Islet precursor cell (in vitro differentiated cells): Measurements from ENCODE around the gene HDDC3.
"Not testable (repeated sequence)": the region's sequence is repeated elsewhere in the genome, so short reads cannot be mapped to it uniquely, and the experiment has no call there.

Experiments used
- DNase-seq: peaks from one replicate; pipeline ENCODE4 v3.0.0-alpha.2; 2018

The HDDC3 gene

DNA sequence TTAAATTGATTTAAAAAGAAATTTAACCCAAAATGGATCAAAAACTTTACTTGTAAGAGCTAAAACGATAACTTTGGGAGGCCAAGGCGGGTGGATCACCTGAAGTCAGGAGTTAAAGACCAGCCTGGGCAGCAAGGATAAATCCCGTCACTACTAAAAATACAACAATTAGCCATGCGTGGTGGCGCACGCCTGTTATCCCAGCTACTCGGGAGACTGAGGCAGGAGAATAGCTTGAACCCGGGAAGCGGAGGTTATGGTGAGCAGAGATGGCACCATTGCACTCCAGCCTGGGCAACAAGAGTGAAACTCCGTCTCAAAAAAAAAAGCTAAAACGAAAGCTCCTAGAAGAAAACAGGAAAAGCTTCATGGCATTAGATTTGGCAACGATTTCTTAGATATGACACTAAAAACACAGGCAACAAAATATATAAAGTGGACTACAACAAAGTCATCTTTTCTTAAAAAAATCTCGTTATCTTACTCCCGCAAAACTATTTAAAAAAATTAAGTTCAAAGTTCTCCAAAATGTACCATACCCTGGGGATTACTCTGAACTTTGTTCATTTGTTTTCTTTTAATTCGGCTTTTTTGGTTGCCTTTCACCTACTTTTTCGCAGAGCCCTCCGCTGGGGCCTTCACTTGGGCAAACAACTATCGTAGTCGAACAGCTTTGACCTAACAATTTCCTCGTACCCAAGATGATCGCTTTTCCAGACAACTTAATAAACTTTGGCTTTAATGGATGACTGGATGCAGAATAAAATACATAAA is 2.9 kb downstream of the HDDC3 start:
- no peak for DNase-seq

DNA sequence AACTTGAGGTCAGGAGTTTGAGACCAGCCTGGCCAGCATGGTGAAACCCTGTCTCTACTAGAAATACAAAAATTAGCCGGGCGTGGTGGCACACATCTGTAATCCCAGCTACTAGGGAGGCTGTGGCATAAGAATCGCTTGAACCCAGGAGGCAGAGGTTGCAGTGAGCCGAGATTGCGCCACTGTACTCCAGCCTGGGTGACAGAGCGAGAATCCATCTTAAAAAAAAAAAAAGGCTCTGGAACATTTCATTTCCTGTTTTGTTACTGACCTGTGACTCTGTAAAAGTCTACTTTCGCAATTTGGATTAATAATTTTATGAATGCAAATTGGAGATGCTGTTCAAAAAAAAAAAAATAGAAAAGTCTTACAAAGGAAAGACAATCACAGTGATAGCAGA is 4.2 kb downstream of the HDDC3 start:
- not testable (repeated sequence) for DNase-seq

DNA sequence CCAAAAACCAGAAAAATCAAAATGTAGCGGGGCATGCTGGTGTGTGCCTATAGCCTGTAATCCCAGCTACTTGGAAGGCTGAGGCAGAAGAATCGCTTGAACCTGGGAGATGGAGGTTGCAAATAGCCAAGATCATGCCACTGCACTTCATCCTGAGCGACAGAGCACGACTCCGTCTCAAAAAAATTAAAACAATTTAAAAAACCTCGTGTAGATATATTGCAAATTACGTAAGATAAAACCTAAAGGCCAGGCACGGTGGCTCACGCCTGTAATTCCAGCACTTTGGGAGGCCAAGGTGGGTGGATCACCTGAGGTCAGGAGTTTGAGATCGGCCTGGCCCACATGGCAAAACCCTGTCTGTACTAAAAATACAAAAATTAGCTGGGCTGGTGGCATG is 5.6 kb downstream of the HDDC3 start:
- DNase-seq, result not testable (repeated sequence)

DNA sequence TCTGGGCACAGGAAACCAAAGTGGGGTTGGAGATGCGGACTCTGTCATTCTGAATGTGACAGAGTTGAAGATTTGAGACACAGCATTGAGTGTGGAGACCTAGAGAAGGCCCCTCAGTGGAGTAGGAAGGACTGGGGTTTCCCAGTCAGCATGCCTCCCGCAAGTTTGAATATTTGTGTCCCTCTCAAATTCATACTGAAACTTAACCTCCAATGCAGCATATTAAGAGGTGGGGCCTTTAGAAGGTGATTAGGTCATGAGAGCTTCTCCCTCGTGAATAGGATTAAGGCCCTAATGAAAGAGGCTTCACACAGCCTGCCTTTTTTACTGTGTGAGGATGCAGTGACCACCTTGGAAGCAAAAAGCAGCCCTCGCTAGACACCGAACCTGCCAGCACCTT is 8.0 kb downstream of the HDDC3 start:
- DNase-seq, result no peak

DNA sequence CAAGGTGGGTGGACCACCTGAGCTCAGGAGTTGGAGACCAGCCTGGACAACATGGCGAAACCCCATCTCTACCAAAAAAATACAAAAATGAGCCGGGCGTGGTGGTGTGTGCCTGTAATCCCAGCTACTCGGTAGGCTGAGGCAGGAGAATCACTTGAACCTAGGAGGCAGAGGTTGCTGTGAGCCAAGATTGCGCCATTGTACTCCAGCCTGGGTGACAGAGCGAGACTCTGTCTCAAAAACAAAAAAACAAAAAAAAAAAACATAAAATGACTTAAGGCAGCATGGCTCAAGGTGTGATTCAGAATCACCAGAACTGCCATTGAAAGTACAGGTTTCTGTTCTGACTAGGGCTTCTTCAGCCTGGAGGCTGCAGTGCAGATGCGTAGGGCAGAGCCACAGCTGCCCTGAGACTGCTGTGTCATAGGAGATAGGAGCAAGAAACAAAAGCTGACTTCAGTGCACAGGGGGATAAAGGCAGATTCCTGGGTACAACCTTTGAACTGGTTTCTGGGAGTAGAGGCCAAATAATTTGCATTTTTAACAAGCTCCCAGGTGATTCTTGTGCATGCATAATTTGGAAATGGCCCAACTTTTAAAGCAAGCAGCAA is 9.5 kb downstream of the HDDC3 start:
- not testable (repeated sequence) for DNase-seq

DNA sequence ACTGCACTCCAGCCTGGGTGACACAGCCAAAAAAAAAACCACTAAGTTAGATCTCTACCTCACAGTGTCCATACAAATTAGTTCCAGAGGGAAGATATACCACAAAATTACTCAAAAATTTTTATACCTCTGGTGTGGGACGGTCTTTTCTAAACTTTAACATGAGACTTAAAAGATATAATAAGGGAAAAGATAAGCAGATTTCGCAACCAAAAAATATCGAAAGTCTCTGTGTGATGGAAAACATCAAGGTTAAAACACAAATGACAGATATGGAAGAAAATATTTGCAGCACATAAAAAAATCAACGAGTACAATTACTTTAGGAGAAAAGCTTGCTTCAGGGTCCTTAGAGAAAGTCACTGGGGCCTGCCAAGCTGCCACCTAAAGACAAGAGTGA is 10.5 kb downstream of the HDDC3 start:
- DNase-seq, result no peak

DNA sequence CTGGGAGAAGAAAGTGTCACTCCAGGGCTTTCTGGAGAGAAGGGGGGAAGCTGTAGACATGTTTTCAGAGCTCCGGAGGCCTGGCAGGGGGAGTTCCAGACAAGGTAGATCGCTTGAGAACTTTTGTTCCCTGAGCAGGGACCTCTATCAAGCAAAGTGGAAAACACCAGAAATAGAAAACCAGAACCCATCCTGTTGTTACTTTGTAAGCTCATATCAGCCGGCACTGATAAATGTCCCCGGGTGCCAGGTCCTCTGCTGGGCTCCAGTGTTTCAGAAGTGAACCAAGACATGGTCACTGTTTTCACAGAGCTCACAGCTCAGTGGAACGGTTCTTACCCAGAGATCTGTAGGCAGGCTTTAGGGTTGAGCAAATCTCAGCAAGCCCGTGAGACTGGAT is 13.5 kb downstream of the HDDC3 start:
- no peak for DNase-seq

DNA sequence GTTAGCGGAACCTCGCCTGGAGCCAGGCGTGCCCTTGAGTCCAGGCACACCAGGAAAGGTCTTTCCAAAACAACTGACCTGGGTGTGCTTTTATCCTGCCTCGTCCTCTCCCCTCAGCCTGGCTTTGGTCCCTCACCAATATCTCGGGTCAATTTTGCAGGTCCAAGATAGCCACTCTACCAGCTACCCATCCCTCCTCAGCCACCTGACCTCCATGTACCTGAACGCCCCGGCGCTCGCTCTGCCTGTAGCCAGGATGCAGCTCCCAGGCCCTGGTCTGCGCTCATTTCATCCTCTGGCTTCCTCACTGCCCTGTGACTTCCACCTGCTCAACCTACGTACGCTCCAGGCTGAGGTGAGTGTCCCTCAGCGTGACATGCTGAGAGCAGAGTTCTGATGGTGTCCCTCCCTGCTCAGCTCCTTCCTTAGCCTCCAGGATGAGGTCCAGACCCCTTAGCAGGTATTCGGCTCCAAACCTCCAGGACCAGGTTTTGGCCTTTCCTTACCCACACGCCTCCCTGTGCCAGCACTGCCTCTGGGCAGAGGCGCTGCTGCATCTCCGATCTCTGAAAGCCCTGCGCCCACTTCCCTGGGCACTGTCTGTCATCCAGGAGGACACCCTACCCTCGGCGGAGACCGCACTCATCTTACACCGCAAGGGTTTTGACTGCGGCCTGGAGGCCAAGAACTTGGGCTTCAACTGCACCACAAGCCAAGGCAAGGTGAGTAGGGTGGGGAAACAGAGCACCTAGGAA is 14.1 kb downstream of the HDDC3 start:
- DNase-seq, result no peak

DNA sequence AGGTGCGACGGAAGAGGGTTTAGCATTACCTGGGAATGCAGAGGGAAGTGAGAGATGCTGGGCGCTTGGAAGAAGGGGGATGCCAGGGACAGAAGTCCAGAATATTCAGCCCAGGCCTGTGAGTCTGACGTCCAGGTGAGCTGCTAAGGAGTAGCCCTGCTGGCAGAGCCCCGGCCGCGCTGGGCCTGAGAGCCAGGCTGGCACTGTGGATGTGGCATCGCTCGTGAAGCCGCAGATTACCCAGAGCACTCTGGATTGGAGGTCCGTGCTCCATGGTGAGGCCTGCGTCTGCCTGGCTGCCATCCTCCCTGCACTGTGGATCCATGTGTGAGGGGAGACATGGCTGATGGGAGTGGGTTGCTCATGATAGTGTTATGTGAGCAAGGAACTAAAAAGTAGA is 14.8 kb downstream of the HDDC3 start:
- no peak for DNase-seq

DNA sequence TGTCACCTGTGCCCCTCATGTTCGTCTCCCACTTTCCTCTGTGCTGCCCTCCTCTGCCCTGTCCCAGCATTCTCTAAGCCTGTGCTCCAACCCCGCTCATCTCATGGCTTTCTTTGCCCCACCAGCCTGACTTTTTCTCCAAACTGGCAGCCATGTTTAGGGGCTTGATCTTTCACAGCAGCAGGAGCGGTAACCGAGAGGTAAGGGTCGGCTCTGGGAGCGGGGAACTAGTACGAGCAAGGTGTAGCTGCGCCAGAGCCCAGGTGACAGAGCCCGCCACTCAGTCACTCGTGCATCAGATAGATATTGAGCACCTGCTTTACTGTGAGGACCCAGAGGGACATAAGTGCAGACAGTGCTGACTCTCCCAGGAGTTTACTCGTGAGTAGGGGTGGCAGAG is 15.9 kb downstream of the HDDC3 start:
- no peak for DNase-seq

DNA sequence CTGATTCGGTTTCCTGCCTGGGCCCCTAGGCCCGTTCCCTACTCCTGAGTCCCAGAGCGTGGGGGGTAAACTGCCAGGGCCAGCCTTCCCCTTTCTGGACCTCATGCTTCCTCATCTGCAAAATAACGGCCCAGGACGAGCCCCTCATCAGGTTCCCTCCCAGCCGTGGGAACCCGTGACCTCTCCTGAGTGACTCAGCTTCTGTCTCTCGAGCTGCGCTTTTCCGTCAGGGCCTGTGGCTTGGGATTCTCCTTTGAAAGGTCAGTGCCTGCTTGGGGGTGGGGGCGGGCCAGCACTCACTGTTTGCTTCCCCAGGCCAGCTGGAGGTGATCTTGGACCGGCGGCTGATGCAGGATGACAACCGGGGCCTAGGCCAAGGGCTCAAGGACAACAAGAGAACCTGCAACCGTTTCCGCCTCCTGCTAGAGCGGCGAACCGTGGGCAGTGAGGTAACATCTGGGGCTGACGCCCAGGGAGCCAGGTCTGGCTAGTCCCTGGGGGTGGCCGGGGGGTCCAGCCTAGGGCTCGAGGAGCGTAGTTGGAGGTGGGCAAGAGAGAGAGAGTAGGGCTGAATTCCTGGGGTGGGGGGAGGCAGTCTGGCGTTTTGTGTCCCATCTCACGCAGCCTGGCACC is 16.4 kb downstream of the HDDC3 start:
- DNase-seq, result peak; percentile 82

DNA sequence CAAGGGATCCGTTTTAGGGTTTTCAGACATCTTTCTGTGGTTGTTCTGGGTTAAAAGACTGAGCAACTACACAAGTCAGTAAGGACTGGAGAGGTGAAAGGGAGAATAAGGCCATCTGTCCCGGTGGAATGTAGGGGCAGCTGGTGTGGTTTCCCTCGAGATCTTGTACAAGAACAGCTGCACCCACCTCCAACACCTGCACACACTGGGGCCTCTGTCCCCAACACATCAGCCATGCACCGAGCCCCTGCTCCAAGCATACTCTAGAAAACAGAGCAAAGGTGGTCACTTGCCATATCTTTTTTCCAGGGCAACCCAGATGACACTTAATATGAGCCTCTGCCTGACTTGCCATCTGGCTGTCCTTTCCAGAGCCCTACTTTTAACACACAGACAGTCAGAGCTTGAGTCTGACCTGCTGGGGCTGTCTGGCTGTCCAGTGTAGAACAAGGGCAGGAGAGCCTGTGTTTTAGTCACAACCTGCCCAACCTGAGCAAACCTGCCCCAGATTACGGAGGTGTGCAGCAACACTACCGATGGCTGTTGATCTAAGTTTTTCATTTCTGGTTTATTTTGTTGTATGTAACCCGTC is 17.0 kb downstream of the HDDC3 start:
- DNase-seq, result no peak

DNA sequence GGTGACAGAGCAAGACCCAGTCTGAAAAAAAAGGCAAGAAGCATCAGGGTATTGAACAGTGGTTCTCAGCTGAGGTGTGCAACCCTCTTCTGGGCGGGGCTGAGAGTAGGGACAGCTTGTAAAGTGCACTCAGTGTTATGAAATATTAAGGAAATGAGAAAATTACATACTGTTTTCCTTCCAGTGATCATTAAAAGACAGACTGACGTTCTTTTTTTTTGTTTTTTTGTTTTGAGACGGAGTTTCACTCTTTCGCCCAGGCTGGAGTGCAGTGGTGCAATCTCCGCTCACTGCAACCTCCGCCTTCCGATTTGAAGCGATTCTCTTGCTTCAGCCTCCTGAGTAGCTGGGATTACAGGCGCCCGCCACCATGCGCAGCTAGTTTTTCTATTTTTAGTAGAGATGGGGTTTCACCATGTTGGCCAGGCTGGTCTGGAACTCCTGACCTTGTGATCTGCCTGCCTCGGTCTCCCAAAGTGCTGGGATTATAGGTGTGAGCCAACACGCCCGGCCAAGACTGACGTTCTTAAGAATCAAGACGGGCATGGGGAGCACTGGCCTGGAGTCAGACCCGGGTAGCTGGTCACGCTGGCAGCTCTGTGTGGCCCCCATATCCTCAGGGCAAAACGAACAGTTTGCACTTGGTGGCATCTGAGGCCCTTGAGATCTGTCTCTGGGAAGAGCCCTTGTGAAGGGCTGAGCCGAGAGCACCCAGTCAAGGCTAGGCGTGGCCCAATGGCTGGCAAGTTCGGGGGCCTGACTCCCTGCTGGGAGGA is 17.9 kb downstream of the HDDC3 start:
- DNase-seq, result no peak

DNA sequence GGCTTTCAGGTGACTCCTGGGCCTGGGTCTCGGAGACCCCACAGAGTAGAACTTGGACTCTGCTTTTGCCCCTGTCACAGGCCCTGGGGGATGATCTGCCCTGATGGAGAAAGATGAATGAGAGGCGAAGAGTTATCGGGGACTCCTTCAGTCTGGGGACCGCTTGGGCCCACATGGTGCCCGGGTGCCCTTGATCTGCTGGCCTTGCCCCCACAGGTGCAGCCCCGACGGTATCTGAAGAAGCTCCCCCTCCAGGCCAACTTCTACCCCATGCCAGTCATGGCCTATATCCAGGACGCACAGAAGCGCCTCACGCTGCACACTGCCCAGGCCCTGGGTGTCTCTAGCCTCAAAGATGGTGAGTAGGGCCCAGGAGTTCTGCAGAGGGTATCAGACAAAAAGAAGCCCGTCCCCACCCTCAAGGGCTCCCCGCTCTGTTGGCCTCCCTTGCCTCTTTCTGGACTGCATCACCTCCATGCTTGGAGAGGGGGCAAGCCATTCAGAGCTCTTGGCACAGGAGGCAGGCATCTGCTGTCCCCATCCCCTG is 18.9 kb downstream of the HDDC3 start:
- DNase-seq, result no peak

DNA sequence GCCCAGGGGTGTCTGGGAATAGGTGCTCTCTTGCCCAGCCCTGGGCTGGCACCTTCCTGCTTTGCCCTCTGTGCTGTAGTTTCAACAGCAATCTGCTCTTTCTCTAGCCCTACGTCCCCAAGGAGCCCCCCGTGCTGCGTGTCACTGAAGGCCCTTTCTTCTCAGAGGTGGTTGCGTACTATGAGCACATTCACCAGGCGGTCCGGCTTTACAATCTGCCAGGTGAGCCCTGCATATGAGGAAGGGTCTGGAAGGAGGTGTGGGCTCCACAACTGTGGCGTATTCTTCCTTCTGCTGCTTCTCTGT is 19.6 kb downstream of the HDDC3 start:
- DNase-seq, result no peak

DNA sequence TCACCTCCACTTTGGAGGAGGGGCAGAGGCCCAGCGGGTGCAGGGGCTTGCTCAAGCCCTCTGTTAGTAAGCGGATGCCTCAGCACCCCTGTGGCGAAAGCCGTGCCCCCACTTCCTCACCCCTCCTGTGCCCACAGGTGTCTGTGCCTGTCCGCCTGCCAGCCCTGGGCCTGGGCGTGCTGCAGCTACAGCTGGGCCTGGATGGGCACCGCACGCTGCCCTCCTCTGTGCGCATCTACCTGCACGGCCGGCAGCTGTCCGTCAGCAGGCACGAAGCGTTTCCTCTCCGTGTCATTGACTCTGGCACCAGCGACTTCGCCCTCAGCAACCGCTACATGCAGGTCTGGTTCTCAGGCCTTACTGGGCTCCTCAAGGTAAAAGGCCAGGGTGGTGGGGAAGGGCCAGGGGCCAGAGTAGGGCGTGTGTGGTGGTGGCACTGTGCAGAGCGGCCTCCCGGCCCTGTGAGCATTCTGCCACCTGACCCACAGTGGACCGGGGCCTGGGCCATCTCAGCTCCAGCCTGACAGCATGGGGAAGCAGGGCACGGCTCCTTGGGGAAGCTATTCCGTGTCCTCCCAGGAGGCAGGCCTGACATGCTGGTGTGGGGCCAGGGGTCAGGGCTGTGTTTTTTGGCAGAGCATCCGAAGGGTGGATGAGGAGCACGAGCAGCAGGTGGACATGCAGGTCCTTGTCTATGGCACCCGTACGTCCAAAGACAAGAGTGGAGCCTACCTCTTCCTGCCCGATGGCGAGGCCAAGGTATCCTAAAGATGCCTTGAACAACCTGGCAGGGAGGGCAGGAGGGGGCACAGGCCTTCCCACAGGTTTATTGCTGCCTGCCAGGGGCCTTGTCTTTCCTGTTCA is 20.2 kb downstream of the HDDC3 start:
- no peak for DNase-seq

DNA sequence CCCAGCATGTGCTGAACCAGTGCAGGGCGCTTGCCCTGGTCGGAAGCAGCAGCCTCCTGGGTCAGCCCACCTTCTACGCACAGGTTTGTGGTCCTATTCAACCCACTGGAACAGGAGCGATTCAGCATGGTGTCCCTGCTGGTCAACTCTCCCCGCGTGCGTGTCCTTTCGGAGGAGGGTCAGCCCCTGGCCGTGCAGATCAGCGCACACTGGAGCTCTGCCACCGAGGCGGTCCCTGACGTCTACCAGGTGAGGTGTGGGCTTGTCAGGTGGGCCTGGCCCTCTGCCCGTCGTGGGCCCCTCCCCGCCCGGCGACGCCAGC is 21.1 kb downstream of the HDDC3 start:
- DNase-seq, result no peak

DNA sequence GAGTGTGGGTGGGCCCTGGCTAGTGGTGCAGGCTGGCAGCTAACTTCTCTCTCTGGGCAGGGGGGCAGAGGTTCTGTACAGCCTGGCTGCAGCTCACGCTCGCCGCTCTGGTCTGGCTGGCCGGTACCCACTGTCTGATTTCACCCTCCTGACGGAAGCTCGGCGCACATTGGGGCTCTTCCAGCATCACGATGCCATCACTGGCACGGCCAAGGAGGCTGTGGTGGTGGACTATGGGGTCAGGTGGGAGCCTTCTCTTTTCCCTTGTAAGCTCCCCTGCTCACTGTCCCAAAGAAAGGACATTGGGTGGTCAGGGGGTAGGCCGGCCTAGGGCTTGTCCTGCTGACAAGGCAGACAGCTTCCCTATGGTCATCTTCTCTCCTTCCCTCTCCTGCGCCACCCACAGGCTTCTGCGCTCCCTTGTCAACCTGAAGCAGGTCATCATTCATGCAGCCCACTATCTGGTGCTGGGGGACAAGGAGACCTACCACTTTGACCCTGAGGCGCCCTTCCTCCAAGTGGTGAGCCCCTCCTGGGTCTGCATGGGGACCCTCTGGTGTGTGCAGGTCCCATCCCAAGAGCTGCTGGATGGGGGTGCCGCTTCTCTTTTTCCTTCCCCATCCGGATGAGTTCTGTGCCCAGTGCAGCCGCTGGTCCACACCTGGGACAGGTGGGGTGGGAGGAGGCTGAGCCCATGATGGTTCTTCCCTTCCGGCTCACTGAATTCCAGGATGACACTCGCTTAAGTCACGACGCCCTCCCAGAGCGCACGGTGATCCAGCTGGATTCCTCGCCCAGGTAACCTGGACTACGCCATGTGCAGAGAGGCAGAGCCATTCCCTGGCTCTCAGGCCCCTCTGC is 21.7 kb downstream of the HDDC3 start:
- DNase-seq, result no peak

DNA sequence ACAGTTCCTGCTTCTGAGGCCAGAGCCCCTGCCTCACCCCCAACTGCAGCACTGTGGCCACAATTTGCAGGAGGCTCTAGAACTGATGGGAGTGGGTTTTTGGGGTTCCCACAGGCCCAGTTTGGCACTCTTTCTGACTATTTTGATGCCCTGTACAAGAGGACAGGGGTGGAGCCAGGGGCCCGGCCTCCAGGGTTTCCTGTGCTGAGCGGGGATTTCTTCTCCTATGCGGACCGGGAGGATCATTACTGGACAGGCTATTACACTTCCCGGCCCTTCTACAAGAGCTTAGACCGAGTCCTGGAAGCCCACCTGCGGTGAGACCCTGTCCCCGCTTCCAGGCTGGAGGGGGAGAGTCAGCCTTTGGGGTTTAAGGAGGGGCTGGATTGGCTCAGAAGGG is 22.4 kb downstream of the HDDC3 start:
- no peak for DNase-seq

DNA sequence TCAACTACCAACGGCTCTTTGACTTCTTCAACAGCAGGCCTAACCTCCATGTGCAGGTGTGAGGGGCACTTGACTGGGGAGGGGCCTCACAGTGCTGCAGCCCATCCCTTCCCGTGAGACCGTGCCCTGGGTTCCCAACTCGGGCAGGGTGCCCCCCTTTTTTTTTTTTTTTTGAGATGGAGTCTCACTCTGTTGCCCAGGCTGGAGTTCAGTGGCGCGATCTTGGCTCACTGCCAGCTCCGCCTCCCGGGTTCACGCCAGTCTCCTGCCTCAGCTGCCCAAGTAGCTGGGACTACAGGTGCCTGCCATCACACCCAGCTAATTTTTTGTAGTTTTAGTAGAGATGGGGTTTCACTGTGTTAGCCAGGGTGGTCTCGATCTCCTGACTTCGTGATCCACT is 22.9 kb downstream of the HDDC3 start:
- DNase-seq, result not testable (repeated sequence)
